LoVo (cell line): ENCODE data around the gene NOP14.

Experiments used
- DNase-seq: peaks from one replicate; pipeline ENCODE4 v3.0.0-alpha.2; 2016; ENCODE audit warnings: low spot score

NOP14 gene

DNA sequence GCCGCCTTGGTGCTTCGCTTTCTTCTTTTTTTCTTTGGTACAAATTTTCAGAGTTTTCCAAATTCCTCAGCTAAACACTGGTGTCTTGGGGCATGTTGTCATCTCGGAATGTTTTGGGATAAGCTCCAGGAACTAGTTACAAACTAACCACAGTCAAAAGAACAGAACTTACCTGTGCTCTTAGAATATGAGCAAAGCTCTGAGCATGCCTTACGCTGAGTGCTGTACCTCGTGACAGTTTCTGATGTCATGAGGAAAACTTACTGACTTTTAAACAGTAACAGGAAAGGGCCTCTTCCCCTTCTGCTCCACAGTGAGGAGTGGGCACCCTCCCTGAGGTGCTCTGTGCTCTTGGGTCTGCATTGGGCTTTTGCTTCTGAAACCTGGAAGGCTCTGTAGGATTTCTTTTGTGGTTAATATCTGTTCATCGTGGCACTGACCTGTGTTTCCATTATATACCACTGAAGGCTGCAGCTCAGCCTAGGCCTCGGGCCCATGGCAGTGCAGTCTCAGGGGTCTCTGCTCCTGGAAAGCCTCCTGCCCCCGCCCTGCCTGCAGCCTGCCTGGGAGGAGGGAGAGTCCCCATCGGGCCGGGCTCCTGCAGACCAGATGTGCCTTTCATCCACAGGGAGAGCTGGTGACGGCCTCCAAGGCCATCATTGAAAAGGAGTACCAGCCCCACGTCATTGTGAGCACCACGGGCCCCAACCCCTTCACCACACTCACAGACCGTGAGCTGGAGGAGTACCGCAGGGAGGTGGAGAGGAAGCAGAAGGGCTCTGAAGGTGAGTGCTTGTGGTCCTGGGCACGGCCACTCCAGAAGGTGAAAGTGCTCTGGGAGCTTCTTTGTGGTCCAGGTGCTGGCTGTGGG lies 48.7 kb downstream of the NOP14 start:
- no peak for DNase-seq

DNA sequence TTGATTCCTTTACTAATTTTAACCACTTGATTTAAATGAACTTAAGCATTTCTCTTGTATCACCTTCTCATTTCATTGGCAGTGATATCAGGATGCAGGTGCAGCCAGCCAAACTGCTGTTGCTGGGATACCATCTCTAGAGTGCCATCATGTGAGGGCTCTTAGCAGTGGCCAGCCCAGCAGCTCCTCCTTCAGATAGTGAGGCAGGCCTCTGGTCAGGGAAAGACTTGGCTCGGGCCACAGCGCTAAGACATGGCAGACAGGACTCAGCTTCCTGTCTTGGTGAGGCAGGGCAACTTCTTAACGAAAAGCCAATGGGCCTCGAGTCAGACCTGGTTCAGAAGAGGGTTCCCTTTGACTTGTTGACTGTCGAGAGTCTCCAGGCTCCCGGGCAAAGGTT lies 50.0 kb downstream of the NOP14 start:
- no peak for DNase-seq

DNA sequence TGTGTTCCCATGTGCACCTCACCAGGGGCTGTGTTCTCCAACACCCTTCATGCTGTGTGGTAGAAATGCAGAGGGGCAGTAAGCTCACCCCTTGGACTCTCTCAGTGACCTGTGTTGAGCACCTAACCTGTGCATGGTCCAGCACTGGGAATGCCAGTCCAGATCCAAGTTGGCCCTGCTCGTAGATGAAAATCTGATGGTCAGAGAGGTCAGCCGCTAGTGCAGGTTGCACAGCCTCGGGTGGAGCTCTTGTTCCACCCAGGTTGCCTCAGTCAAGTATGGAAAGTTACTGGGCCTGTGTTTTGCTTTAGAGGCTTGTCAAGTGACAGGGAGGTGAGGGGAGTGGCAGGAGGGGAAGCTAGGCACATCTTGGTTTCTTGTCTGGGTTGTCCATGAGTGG lies 51.3 kb downstream of the NOP14 start:
- no peak for DNase-seq

DNA sequence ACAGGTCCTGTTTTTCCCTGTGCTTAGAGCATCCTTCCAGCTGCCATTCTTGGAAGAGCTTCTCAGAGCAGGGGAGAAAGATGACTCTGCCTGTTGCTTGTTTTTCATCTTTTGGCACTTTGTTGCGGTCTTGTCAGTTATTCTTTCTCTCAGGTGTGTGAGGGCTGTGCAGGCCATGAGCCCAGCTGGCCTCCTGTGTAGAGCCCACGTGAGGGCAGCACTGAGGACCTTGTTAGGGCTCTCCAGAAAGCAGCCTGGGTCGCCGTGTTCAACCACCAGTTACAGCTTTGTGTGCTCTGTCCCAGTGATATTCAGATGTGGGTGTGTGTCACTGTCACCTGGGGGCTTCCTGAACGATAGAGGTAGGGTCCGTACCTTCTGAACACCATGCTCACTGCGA lies 52.8 kb downstream of the NOP14 start:
- DNase-seq, result no peak

DNA sequence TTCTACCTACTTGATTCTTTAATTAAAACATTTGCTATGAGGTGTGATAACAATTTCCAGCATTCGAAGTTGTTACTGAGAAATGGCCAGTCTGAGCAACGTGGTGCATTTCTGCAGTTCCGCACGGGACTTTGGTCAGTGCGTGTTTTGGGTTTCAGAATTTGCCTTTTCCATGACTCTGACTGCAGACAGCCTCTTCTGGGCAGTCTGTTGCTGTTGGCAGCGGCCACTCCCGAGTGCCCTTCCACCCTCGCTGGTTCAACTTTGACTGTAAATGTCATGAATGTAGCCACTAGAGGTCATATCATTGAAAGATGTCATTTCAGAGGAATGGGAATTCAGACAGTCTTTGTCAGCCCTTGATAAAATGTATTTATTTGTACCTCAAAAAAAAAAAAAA lies 53.6 kb downstream of the NOP14 start:
- no peak for DNase-seq

DNA sequence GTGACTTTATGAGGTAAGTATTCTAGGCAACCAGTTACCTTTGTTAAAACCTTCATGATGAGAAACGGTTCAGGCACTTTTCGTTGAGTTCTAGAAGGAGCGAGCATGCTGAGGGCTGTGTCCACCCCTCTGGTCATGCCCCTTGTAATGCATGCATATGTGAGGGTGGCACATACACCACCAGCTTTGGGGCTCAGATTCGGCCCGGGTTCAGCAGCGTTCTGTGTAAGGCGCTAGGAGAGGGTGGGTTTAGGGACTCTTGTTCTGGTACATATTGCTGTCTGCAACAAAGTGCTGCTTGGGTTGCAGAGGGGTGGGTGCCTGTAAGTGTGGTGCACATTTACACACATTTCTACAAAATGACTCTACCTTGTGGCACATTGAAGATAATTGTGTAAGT lies 54.5 kb downstream of the NOP14 start:
- no peak for DNase-seq

DNA sequence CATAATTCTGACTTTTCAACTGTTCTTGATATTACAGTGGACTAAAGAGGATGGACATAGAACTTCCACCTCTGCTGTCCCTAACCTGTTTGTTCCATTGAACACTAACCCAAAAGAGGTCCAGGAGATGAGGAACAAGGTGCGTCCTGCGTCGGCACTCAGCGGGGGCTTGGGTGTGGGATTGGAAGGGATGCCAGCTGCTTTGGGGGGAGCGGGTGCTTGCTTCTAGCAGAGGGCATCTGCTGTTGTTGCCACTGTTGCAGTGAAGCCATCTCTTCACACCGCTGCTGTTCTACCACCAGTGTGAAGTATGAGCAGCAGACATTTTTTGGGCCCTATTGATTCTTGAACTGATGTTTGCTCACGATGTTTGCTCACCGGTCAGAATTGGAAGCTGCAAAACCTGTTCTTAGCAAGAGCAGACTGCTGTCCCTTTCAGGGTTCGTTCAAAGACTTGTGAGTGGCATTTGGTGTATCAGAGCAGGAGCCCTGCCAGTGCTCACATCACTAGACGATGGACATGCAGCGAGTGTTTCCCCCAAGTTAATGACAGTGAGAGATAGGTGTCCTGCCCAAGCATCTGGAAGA lies 55.4 kb downstream of the NOP14 start:
- DNase-seq, result no peak

DNA sequence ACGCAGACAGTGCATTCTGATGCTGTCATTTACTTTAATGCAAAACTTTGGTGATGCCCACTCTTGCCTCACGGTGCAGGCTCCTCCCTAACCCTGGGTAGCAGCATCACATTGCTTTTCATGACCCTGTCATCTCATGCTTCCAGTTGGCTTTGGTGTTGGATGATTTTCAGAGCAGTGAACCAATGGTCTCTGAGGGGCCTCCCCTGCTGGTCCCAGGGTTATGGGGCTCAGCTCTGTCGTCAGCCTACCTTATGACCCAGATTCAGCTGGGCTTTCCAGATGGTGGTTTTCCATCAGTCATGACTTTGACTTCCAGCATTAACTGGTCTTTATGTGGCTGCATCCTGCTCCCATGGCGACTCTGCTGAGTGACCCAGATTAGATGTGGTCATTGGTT lies 56.0 kb downstream of the NOP14 start:
- no peak for DNase-seq

DNA sequence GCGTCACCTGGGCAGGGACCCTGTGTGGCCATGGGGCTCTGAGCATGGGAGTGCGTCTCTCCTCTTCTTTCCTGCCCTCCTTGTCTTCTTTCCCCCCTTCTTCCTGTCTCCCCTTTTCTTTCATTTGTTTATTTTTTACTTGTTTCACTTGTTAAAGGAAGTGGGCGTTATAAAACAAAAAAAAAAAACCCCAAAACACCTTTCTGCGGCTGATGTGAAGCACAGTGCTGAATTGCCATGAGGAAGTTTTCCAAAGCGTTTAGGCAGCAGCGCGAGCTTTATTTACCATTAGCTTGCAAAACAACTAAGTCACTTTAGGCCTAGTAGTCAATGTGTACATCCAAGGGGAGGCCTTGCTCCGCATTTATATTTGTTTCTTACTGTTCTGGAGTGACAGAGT lies 57.0 kb downstream of the NOP14 start:
- DNase-seq, result no peak

DNA sequence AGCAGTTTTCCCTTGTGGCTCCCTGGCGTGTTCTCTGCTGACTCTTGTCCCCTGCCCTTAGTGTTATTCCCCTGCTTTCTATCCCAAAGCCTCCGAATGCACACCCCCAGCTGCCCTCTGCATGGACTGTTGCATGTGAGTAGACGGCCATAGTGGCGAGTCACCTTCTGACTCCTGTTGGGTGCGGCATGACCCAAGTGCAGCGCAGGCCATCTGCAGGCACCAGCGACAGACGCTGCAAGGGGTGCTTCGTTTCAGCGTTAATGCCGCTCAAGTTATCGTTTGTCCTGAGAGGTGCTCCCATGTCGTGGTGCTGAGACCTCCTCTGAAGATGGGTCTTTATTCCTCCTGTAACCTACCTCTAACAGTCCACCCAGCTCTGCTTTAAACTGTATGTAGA lies 57.7 kb downstream of the NOP14 start:
- DNase-seq, result no peak

DNA sequence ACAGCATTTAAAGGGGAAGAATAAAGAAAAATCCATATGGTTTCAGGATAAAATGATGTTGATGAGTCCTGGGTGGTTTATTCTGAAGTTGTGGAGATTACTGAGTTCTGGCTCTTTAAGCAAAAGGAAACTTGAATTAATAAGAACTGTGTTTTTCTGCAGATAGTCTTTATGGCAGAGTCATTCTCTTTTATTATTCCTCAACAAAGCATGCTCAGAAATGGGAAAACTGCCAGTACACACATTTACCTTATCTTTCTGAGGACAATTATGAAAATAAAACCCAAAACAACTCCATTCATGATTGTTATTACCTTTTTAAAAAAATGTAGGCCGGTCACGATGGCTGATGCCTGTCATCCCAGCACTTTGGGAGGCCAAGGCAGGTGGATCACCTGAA lies 61.1 kb downstream of the NOP14 start:
- no peak for DNase-seq

DNA sequence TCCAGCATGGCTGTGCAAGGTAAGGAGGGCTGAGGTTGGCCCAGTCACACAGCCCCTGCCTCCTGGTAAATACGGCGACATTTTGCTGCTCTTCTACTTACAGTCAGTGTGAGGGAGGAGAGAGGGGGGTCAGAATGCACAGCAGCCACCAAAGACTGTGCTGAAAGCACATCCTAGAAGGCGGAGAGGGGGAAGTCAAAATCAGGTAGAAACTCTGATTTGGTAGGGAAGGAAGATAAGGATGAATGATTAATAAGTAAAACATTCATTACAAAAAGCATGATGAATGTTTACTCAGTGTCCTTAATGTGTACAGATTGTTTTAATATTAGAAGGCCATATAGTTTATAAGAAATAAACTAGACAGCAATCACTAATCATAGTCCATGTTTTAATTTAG lies 62.0 kb downstream of the NOP14 start:
- no peak for DNase-seq

DNA sequence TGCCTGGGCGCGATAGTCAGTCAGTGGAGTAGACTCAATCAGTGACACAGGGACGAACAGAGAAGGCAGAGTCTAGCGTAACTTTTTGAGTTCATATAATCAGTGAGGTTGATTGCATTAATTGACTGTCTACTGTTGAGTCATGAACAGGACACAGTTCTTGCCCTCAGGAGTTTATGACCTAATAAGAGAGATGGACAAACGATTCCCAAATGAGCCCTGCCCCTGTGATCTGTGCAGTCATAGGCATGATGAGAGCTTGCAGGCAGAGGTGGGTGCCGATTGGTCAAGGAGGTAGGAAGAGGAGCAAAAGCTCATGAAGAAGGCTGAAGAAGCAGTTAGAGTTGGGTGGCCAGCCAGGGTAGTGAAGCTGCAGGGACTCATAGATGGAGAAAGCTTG lies 62.5 kb downstream of the NOP14 start:
- DNase-seq, result no peak

DNA sequence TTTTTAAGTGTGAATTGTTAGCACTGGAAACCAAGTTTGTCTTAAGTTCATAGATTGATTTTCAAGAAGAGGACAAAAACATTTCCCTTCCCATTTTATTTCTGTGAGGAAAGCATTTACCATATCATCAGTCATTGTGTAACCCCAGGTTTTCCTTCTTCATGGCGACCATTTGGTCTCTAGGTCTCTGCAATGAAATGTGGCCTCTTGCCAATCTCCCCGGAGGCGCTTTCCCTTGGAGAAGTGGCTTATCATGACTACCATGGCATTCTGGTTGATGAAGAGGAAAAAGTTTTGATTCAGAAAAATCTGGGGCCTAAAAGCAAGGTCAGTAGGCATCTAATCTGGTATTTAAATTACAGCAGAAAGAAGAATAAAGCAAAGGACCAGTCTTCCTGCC lies 65.2 kb downstream of the NOP14 start:
- no peak for DNase-seq

DNA sequence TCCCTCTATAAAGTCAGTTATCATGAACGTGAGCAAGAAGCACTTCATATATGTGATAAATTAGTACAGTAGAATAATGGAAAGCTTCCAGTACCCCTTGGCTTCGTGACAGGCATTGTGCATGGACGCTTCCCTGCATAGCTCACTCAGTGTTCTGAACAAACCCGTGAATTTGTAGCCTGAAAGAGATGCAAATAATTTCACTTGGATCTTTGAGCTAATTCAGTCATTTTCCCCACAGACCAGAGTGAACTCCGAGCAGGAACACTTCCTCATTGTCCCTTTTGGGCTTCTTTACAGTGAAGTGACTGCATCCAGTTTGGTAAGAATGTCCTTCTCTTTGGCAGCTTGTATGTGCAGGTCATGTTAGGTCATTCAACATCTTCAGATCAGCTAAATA lies 69.4 kb downstream of the NOP14 start:
- DNase-seq, result no peak

DNA sequence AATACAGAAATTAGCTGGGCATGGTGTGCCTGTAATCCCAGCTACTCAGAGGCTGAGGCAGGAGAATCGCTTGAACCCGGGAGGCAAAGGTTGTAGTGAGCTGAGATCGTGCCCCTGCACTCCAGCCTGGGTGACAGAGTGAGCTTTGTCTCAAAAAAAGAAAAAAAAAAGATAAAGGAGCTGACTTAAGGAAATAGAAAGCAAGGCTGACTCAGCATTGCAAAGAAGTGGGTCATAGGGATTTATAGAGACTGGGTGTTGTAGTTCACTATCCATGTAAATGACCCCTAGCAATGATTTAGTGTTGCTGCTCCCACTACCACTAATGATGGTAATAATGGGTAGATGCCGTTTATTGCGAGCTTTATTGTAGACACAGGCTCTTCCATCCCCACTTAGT lies 71.9 kb downstream of the NOP14 start:
- DNase-seq, result peak; percentile 22

DNA sequence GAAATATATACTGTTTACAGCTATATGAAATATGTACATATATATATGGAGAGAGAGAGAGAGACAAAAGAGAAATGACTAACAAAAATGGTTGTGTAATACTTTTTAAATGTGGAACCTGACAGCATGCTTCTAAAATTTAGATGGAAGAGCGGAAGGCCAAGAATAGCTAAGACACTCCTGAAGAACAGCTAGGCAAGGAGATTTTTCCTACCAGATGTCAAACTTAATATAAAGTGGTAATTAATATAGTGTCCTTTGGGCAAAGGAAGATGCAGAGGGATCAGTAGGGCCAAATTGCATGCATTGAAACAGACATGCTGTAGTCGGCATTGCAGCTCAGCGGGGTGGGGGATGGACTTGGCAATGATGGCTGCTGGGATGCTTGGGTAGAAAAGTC lies 74.3 kb downstream of the NOP14 start:
- no peak for DNase-seq
